ENCODE measurements around the gene ZBTB9.
"Not testable (repeated sequence)": the region's sequence is repeated elsewhere in the genome, so short reads cannot be mapped to it uniquely, and the experiment has no call there.

Gene ZBTB9

DNA sequence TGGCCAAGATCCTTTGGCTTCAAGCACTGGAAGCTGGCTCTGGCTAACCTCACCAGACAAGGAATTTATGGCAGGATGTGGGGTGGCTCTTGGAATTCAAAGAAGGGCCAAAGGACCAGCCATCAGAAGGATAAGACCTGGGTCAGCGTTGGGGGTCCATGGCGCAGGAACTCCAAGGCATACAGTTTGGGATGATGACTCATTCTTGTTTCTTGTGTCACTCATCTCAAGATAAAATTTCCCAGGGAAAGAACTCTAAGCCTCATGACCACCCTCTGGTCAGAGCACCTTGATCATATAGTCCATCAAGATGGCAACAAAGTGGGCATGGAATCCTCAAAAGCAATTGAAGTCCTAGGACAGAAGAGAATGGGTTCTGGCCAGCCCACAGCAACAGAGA, 4.8 kb downstream of the ZBTB9 start:
- no peak overlapping the region for H3K4me3 ChIP-seq (replicated peaks; ENCODE audit: low read depth, low read length)
- TF ChIP-seq, protein P1, sequence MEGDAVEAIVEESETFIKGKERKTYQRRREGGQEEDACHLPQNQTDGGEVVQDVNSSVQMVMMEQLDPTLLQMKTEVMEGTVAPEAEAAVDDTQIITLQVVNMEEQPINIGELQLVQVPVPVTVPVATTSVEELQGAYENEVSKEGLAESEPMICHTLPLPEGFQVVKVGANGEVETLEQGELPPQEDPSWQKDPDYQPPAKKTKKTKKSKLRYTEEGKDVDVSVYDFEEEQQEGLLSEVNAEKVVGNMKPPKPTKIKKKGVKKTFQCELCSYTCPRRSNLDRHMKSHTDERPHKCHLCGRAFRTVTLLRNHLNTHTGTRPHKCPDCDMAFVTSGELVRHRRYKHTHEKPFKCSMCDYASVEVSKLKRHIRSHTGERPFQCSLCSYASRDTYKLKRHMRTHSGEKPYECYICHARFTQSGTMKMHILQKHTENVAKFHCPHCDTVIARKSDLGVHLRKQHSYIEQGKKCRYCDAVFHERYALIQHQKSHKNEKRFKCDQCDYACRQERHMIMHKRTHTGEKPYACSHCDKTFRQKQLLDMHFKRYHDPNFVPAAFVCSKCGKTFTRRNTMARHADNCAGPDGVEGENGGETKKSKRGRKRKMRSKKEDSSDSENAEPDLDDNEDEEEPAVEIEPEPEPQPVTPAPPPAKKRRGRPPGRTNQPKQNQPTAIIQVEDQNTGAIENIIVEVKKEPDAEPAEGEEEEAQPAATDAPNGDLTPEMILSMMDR (IDR thresholded peaks at IDR 0.05; ENCODE audit: low read depth, low read length, missing control alignments), result no peak
- DNase-seq (ENCODE audit: extremely low read depth, low read depth), result no peak

DNA sequence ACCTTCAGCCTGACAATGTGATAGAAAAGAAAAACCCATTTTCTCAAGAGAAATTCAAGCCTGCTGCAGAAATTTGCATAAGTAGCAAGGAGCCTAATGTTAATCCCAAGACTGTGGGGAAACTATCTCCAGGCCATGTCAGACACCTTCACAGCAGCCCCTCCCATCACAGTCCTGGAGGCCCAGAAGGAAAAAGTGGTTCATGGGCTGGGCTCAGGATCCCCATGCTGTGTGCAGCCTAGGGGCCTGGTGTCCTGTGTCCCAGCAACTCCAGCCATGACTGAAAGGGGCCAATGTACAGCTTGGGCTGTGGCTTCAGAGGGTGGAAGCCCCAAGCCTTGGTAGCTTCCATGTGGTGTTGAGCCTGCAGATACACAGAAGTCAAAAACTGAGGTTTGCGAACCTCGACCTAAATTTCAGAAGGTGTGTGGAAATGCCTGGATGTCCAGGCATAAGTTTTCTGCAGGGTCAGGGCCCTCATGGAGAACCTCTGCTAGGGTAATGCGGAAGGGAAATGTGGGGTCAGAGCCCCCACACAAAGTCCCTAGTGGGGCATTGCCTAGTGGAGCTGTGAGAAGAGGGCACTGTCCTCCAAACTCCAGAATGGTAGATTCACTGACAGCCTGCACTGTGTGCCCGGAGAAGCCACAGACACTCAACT, 11.8 kb downstream of the ZBTB9 start:
- TF ChIP-seq, protein P1 (IDR thresholded peaks at IDR 0.05; ENCODE audit: low read depth, low read length, missing control alignments), result no peak
- DNase-seq (ENCODE audit: extremely low read depth, low read depth), result no peak
- no peak overlapping the region for H3K4me3 ChIP-seq (replicated peaks; ENCODE audit: low read depth, low read length)

DNA sequence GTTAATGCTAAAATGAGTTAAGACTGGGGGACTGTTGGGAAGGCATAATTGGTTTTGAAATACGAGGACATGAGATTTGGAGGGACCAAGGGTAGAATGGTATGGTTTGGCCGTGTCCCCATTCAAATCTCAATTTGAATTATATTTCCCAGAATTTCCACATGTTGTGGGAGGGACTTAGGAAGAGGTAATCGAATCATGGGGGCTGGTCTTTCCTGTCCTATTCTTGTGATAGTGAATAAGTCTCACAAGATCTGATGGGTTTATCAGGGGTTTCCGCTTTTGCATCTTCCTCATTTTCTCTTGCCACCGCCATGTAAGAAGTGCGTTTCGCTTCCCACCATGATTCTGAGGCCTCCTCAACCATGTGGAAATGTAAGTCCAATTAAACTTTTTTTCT, 12.7 kb downstream of the ZBTB9 start:
- DNase-seq (ENCODE audit: extremely low read depth, low read depth), result no peak
- H3K4me3 ChIP-seq (replicated peaks; ENCODE audit: low read depth, low read length), result no peak overlapping the region
- TF ChIP-seq, protein P1 (IDR thresholded peaks at IDR 0.05; ENCODE audit: low read depth, low read length, missing control alignments), result no peak

DNA sequence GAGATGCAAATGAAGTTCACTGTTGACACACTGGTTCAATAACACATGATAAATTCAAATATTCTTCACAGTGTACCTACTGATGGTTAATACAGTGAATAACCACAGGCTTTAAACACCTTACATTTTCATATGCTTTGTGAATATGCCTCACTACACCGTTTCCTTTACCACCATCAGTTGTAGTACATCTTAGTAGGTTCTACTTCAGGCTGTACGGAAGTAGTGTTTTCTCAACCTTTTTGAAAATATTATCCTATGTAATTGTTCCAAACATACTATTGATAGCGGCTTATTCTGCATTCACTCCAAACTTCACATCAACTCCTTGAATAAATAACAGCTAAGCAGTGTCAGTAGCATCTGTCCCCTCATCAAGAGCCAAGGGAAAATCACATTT, 15.3 kb downstream of the ZBTB9 start:
- TF ChIP-seq, protein P1 (IDR thresholded peaks at IDR 0.05; ENCODE audit: low read depth, low read length, missing control alignments), result no peak
- no peak for DNase-seq (ENCODE audit: extremely low read depth, low read depth)
- H3K4me3 ChIP-seq (replicated peaks; ENCODE audit: low read depth, low read length), result no peak overlapping the region

DNA sequence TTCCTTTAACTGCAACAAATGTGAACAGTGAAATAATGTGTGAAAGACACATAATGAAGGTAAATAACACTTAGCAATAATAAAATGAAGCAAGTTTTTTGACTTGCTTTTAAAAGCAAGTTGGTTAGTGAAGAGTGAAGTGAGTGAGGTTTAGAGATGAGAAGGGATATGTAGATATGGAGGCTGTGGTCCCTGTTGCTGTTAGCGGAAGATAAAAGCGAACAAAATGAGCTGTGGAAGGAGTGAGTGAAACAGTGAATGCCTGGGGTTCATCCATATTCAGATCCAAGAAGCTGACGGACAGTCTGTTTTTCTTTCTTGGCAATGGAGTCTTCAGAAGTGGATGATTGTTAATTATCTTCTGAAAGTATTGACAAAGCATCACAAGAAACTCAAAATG, 23.5 kb downstream of the ZBTB9 start:
- TF ChIP-seq, protein P1 (IDR thresholded peaks at IDR 0.05; ENCODE audit: low read depth, low read length, missing control alignments), result no peak
- no peak overlapping the region for H3K4me3 ChIP-seq (replicated peaks; ENCODE audit: low read depth, low read length)
- no peak for DNase-seq (ENCODE audit: extremely low read depth, low read depth)

DNA sequence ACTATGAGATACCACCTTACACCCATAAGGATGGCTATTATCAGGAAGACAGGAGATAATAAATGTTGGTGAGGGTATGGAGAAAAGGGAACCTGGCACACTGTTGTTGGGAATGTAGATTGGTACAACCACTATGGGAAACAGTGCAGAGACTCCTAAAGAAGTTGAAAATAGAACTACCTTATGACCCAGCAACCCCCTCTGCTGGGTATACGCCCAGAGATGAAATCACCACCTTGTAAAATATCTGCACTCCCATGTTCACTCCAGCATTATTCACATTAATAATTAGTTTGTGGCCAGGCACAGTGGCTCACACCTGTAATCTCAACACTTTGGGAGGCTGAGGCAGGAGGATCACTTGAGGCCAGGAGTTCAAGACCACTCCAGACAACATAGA, 26.8 kb downstream of the ZBTB9 start:
- TF ChIP-seq, protein P1 (IDR thresholded peaks at IDR 0.05; ENCODE audit: low read depth, low read length, missing control alignments), result no peak
- no peak overlapping the region for H3K4me3 ChIP-seq (replicated peaks; ENCODE audit: low read depth, low read length)
- DNase-seq (ENCODE audit: extremely low read depth, low read depth), result no peak

DNA sequence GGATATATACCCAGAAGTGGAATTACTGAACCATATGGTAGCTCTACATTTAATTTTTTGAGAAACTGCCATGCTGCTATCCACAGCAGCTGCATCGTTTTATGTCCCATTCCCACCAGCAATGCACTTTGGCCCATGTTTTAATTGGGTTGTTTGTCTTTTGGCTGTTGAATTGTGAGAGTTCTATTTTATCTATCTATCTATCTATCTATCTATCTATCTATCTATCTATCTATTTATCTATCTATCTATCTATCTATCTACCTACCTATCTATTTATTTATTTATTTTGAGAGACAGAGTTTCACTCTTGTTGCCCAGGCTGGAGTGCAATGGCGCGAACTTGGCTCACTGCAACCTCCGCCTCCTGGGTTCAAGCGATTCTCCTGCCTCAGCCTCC, 28.2 kb downstream of the ZBTB9 start:
- H3K4me3 ChIP-seq (replicated peaks; ENCODE audit: low read depth, low read length); DNase-seq (ENCODE audit: extremely low read depth, low read depth): not testable (repeated sequence)

Data from HFF-Myc (cell line).